Ecto neural progenitor cell (in vitro differentiated cells): ENCODE measurements around the gene TMEM200B.
"Not testable (repeated sequence)": the region's sequence is repeated elsewhere in the genome, so short reads cannot be mapped to it uniquely, and the experiment has no call there.

ENCODE experiments used
- DNase-seq: peaks from one replicate; pipeline ENCODE4 v3.0.0-alpha.2; 2018; ENCODE audit warnings: low spot score

TMEM200B gene

DNA sequence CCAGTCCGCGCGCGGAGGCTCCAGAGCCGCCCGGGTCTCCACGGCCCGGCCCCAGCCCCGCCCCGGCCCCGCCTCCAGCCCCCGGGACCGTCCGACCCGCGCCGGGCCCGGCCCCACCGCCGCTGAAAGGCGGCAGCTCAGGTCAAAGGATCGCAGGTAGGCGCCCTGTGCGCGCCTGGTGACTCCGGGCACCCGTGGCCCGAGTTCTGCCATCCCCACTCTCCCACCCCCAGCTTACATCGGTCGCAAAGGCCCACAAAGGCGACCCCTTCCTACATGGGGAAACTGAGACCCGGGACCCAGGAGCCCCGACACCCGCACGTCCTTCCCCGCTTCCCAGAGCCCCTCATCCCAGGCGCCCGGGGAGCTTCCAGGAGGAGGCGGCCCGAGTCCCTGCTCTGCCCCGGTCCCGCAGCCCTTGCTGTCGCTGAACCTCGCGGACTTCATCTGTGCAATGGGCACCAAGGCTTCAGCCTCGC, at the start of gene TMEM200B:
TSS of gene TMEM200B (minus strand) at position 17 of the 479 bp plus-strand sequence. CDS start 2,075 bp downstream, outside the sequence.
- peak; percentile 59 for DNase-seq

DNA sequence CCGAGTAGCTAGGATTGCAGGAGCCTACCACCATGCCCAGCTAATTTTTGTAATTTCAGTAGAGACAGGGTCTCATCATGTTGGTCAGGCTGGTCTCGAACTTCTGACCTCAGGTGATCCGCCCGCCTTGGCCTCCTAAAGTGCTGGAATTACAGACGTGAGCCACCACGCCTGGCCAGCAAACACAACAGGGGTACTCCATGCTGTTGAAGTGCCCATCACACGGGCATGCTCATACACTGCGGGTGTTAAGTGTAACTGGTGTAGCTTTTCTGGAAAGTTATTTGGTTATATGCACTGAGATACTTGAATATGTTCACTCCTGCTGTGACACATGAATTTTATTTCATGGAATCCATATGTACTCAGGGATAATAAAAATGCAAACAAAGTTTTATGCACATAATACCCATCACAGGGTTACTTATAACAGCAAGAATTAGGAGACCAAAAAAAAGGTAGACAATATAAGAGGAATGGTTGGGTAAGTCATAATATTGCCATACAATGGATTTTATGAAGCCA, 48.8 kb upstream of the TMEM200B start:
- DNase-seq: no peak

GRCh38 chr1:29171521-29171920, 47.8 kb upstream of the TMEM200B start:
- no peak for DNase-seq

GRCh38 chr1:29171089-29171488, 47.4 kb upstream of the TMEM200B start:
- no peak for DNase-seq

DNA sequence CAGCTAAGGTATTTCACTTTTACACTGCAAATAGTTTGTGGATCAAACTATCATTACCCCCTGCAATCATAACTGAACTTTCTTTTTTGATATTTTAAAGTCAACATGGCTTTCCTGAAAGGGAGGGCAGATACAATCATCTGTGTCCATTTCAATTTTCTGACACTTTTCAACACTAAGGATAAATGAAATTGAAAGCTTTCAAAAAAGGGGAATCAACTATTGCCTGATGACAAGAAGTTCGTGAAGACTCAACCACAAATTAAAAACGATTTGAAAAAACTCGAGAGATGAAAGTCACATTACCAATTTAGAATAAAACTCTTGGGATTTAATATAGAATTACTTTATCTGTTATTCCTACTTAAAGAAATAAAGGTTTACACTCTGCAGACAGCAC, 46.3 kb upstream of the TMEM200B start:
- no peak for DNase-seq

- DNase-seq: no peak
Measured at GRCh38 chr1:29167904-29168303, 44.2 kb upstream of the TMEM200B start.

DNA sequence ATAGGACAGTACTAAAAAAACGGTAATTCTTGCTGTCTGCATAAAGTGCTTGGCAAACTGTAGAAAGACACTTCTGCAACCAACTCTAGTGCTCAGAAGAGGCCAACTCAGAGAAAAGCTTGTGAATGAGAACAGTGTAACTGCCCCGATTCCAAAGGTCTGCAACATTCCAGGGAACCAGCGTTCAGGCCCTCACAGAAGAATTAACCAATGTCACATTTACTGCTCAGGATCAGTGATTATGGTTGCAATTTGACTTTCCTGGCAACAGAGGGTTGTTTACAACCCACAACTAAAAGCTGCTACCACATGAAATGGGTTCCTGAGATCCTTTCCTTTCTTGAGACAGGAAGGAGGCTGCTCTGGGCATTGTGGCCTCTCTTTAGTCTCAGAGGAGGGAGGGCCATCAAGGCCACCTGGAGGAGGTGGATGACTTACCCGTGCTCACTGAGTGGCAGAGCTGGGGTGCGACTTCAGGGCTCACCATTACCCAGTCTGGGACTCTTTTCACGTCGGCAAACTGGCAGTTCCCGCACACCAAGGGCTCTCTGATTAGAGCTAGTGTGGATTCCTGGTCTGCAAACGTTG, 42.7 kb upstream of the TMEM200B start:
- no peak for DNase-seq

- no peak for DNase-seq
Measured at GRCh38 chr1:29164588-29164987, 40.9 kb upstream of the TMEM200B start.

DNA sequence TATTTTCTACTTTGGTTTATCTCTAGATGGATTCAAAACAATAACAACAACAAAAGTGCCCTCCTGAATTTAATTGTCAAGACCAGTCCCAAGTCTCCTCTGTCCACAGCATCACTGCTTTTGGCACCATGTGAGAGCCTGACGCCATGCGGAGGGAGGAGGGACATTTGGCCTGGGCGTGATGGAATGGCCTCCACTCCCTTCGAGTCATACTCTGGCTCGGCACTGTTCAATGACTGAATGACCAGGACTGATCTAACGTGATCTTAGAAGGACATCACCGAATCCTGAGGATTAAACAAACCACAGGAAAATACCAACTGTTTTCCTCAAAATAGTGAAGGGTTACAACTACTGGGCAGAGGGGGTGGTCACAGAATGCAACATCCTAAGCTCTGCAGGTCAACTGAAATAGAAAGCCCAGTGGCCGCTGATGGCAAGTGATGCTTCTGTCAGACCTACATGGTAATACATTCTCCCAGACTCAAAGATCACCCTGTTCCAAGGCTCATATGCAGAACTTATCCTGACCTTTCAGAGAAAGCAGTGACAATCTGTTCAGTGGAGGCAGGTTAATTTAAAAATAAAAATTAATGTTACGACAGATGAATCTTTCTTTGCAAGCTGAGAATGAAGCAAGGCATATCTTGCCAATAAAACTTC, 38.9 kb upstream of the TMEM200B start:
- no peak for DNase-seq

DNA sequence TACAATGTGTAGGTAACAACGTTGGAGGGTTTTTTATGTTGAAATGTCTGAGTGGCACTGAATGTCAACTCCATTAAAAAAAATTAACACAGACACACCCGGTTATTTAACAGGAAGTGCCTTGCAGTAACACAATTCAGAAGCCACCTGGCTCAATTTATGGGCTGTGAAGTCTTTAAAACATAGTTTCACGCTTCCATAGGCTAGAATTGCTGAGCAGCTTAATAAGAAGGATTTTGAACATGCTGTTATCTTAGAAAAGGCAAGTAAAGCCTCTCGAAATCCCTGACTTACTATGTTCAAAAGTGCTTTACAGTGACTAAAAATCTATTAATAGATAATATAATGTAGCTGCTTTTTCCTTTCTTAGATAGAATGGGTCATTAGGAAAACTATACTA, 38.3 kb upstream of the TMEM200B start:
- no peak for DNase-seq

DNA sequence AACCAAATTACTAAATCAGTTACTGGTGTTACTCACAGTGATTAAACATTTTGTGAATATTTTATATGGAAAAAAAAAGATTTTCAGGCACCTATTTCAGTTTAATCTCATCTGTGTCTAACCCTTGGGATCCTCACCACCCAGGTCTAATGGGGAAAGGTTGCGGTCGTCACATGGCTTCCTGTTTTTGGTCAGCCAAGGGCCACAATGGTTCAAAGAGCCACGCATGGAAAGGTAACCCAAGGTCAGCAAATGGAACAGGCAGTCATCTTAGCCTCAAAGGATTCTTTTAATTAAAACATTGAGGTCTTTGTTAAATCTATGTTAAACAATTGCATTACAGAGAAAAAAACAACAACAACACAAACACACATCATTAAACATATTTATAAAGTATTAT, 36.1 kb upstream of the TMEM200B start:
- DNase-seq: no peak

GRCh38 chr1:29157269-29157601, 33.5 kb upstream of the TMEM200B start:
- no peak for DNase-seq

DNA sequence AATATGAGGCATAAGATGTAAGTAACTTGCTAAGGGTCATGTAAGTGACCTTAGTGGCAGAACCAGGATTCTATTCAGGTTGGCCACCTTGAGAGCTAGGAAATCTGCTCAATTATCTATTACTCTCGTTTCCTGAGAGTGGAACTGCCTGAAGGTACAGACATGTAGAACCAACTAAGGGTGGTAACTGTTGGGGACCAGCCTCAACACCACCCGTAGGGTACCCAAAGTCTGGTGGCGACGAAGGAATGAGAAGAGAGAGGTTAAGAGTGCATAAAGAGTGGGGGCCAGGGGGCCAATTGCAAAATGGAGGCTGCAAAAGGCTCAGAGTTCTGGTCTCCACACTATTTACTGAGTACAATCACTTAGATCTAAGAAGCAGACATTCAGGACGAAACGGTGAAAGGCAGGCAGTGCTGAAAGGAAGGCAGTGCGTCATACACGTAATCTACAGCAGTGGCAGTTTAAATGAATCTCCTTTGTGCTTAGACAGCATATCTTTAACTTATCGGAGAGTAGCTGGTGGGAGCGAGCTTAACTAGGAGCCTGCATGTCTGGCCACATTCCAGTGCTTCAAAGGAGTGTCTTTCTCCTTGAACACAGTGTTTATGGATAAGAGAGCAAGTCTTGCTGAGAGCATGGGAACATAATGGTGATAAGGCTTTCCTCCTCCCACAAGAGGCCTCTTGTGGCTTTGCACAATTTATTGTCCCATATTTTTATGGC, 33.0 kb upstream of the TMEM200B start:
- no peak for DNase-seq

GRCh38 chr1:29152046-29152805, 28.5 kb upstream of the TMEM200B start:
- DNase-seq: no peak

GRCh38 chr1:29150346-29150745, 26.6 kb upstream of the TMEM200B start:
- DNase-seq: not testable (repeated sequence)

GRCh38 chr1:29148656-29149491, 25.2 kb upstream of the TMEM200B start:
- no peak for DNase-seq

GRCh38 chr1:29145739-29146437, 22.2 kb upstream of the TMEM200B start:
- DNase-seq: no peak

GRCh38 chr1:29144178-29144577, 20.5 kb upstream of the TMEM200B start:
- DNase-seq: no peak

- no peak for DNase-seq
Measured at GRCh38 chr1:29142714-29143113, 19.0 kb upstream of the TMEM200B start.

GRCh38 chr1:29136391-29136915, 12.8 kb upstream of the TMEM200B start:
- no peak for DNase-seq

DNA sequence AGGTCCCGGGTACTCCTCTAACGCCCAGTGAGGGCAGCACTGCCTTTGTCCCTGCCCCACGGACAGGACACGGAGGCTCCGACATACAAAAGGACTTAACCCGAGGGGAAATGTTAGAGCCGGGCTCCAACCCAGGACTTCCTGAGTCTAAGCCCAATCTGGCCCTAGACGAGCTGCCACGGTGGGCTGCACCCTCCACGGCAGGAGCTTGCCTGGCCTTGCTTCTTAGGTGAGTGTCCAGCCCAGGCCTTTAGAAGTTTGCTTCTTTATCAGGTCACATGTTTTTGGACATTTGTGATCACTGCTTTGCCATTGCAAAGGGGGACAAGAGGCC, 11.0 kb upstream of the TMEM200B start:
- DNase-seq: no peak
